ENCODE measurements around the gene PRDX5. TPM values are rescaled to one million over a fixed set of nuclear protein-coding genes. Genes with fewer than 3 reads are reported as not detected.
A peak's percentile ranks its signal among the peaks of the same experiment; 100 is the strongest.

Gene PRDX5
- total and polyA plus RNA-seq, 9 of the 15 experiments (the other 6 are each of a cell fraction or from before 2014, with no cell fraction given): 40.8 to 327 (median 204) TPM

DNA sequence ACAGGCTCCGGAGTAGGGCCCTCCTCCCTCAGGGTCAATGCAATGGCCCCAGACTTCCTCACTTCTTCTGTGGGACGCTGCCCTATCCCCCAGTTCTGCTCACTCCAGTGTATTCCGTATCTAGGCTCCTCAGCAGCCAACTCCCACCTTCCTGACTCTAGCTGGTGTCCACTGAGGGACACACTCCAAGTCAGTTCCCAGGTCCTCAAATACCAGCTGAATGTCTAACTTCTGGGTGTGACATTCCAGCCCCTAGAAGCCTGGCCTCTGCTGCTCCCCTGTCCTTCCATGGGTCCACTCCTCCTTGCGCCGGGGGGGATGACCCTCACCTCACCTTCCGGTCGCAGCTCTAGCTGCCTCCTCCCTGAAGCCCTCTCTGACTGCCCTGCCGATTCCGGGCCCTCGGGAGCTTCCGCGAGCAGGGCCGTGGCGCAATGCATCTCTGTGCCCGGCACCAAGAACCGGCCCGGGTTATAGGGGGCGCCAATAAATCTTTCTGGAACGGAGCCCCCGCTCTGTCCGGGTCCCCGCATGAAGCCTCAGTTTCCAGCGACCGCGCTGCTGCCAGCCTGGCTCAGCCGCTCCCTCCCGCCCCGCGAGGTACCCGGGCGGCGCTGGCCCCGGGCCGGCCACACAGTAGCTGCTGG is 48.9 kb upstream of the PRDX5 start (continued):
- no peak for TF ChIP-seq RERE (CRISPR knock-in tag; IDR thresholded peaks at IDR 0.05; ENCODE audit: borderline replicate concordance)
- TF ChIP-seq HDGF (IDR thresholded peaks at IDR 0.05): no peak
- no peak for TF ChIP-seq FOS (IDR thresholded peaks at IDR 0.05; ENCODE audit: extremely low read depth, insufficient read length)
- TF ChIP-seq RBM39 (optimal IDR thresholded peaks at IDR 0.05; ENCODE audit: low read depth, low read length): no peak
- TF ChIP-seq, protein P1, sequence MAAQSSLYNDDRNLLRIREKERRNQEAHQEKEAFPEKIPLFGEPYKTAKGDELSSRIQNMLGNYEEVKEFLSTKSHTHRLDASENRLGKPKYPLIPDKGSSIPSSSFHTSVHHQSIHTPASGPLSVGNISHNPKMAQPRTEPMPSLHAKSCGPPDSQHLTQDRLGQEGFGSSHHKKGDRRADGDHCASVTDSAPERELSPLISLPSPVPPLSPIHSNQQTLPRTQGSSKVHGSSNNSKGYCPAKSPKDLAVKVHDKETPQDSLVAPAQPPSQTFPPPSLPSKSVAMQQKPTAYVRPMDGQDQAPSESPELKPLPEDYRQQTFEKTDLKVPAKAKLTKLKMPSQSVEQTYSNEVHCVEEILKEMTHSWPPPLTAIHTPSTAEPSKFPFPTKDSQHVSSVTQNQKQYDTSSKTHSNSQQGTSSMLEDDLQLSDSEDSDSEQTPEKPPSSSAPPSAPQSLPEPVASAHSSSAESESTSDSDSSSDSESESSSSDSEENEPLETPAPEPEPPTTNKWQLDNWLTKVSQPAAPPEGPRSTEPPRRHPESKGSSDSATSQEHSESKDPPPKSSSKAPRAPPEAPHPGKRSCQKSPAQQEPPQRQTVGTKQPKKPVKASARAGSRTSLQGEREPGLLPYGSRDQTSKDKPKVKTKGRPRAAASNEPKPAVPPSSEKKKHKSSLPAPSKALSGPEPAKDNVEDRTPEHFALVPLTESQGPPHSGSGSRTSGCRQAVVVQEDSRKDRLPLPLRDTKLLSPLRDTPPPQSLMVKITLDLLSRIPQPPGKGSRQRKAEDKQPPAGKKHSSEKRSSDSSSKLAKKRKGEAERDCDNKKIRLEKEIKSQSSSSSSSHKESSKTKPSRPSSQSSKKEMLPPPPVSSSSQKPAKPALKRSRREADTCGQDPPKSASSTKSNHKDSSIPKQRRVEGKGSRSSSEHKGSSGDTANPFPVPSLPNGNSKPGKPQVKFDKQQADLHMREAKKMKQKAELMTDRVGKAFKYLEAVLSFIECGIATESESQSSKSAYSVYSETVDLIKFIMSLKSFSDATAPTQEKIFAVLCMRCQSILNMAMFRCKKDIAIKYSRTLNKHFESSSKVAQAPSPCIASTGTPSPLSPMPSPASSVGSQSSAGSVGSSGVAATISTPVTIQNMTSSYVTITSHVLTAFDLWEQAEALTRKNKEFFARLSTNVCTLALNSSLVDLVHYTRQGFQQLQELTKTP (IDR thresholded peaks at IDR 0.05; ENCODE audit: low read depth in 1 of 2, partially characterized antibody in 2 of 2): peak; percentile 55
- TF ChIP-seq ZNF57 (CRISPR knock-in tag; IDR thresholded peaks at IDR 0.05): no peak
- peak; percentile 48; the same call in 1 of the 2 replicates for TF ChIP-seq ZBTB7A (IDR thresholded peaks at IDR 0.05; ENCODE audit: borderline replicate concordance, control insufficient read depth, low read depth, low read length)
- TF ChIP-seq SMARCA5 (IDR thresholded peaks at IDR 0.05): peak; percentile 92
- TF ChIP-seq FIP1L1 (IDR thresholded peaks at IDR 0.05; ENCODE audit: low read depth, low read length, poor library complexity, severe bottlenecking): no peak
- no peak for TF ChIP-seq PYGO2 (tag; IDR thresholded peaks at IDR 0.05)
- TF ChIP-seq, protein P2, sequence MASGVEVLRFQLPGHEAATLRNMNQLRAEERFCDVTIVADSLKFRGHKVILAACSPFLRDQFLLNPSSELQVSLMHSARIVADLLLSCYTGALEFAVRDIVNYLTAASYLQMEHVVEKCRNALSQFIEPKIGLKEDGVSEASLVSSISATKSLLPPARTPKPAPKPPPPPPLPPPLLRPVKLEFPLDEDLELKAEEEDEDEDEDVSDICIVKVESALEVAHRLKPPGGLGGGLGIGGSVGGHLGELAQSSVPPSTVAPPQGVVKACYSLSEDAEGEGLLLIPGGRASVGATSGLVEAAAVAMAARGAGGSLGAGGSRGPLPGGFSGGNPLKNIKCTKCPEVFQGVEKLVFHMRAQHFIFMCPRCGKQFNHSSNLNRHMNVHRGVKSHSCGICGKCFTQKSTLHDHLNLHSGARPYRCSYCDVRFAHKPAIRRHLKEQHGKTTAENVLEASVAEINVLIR (CRISPR knock-in tag; IDR thresholded peaks at IDR 0.05): no peak
- TF ChIP-seq ELK1 (CRISPR knock-in tag; IDR thresholded peaks at IDR 0.05): no peak
- TF ChIP-seq, protein P3, sequence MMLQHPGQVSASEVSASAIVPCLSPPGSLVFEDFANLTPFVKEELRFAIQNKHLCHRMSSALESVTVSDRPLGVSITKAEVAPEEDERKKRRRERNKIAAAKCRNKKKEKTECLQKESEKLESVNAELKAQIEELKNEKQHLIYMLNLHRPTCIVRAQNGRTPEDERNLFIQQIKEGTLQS (IDR thresholded peaks at IDR 0.05): no peak
- TF ChIP-seq, protein P3 (CRISPR knock-in tag; conservative IDR thresholded peaks at IDR 0.05): no peak
